ENCODE measurements around the gene ITGA5. TPM values are rescaled to one million over a fixed set of nuclear protein-coding genes. Genes with fewer than 3 reads are reported as not detected.
A peak's percentile ranks its signal among the peaks of the same experiment; 100 is the strongest.

The ITGA5 gene
- total RNA-seq, 1 donor from 2014 or later, result 32.2 TPM

DNA sequence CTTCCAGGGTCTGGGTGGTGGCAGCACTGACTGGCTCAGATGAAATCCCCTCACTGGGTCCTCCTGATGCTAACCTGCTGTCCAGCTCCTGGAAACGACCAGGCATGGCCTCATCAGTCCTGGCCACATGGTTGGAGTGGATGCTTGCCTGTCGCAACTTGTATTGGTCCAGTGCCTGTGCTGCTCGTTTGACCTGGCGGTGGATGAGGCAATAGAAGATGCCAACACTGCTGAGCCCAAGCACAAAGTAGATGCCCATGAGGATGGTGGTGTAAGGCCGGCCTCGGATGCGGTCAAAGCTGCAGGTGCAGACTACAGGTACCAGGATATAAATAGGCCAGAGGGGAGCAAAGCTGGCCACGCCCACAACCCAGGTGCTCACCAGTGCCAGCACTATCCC is 56.0 kb downstream of the ITGA5 start:
- TF ChIP-seq, protein P1, sequence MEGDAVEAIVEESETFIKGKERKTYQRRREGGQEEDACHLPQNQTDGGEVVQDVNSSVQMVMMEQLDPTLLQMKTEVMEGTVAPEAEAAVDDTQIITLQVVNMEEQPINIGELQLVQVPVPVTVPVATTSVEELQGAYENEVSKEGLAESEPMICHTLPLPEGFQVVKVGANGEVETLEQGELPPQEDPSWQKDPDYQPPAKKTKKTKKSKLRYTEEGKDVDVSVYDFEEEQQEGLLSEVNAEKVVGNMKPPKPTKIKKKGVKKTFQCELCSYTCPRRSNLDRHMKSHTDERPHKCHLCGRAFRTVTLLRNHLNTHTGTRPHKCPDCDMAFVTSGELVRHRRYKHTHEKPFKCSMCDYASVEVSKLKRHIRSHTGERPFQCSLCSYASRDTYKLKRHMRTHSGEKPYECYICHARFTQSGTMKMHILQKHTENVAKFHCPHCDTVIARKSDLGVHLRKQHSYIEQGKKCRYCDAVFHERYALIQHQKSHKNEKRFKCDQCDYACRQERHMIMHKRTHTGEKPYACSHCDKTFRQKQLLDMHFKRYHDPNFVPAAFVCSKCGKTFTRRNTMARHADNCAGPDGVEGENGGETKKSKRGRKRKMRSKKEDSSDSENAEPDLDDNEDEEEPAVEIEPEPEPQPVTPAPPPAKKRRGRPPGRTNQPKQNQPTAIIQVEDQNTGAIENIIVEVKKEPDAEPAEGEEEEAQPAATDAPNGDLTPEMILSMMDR (IDR thresholded peaks at IDR 0.05; ENCODE audit: unreplicated experiment), result no peak
- Mint-ChIP-seq H3K9me3 (ENCODE audit: low read depth) (no peaks in the 10 kb centered on the region), H3K27me3 (peaks cover 33% of the 10 kb centered on the region), H3K36me3 (ENCODE audit: insufficient read depth) (no peaks in the 10 kb centered on the region), H3K4me3 (ENCODE audit: low read depth) (no peak overlapping the region), H3K4me1 (ENCODE audit: low read depth) (peaks cover 6% of the 10 kb centered on the region), H3K27ac (no peak overlapping the region)
- no peak for DNase-seq (ENCODE audit: low spot score, unreplicated experiment)

DNA sequence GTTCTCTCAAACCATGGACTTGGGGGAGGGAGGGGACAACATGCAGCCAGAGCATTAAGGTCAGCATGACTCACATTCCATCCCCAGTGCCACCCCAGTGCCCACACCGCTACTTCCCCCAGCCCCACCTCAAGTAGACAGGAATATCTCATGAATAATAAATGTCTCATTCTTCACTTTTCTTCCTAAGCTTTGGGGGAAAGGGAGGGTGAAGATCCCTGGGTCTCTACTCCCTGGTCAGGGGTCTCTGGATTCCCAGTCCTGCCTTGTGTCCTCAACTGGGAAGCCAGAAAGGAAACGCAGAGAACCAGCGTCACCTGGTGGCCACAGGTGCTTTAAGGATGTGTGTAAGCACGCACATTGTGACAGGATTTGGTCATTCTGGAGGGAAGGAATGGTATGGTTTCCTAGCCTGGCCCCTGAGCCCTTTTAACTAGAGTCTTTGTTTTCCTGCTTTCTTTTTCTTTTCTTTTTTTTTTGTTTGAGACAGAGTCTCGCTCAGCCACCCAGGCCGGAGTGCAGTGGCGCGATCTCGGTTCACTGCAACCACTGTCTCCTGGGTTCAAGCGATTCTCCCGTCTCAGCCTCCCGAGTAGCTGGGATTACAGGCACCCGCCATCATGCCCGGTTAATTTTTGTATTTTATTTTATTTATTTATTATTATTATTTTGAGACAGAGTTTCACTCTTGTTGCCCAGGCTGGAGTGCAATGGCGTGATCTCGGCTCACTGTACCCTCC is 58.2 kb downstream of the ITGA5 start:
- TF ChIP-seq, protein P1 (IDR thresholded peaks at IDR 0.05; ENCODE audit: unreplicated experiment), result peak; percentile 94
- Mint-ChIP-seq H3K27ac (peak overlapping the region; percentile 88), H3K27me3 (peaks cover 20% of the 10 kb centered on the region), H3K4me3 (ENCODE audit: low read depth) (no peak overlapping the region), H3K36me3 (ENCODE audit: insufficient read depth) (no peaks in the 10 kb centered on the region), H3K9me3 (ENCODE audit: low read depth) (no peaks in the 10 kb centered on the region), H3K4me1 (ENCODE audit: low read depth) (peaks cover 15% of the 10 kb centered on the region)
- DNase-seq (ENCODE audit: low spot score, unreplicated experiment), result peak; percentile 79

DNA sequence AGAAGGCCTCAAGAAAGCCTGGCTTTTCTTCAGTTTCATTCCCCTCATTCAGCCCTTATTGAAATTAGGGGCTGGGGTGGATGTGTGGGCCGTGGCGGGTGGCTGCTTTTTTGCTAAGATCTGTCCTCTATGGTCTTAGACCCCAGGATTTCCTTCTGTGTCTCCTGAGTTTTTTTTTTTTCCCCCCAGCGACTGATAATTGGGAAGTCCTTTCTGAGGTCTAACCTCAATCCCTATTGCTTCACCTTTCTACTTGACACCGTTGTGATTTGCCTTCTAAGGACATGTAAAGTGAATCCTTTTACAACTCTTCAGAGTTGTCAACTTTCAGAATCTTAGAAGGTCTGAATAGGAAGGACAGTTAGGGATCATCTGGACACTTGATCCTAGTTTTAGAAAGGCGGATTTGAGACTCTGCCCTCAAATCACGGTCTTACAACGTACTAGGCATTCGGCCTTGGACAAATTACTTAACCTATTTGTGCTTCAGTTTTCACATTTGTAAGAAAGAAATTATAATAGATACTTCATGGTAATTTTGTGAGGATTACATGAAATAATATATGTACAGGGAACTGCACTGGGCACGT is 59.2 kb downstream of the ITGA5 start:
- no peak for DNase-seq (ENCODE audit: low spot score, unreplicated experiment)
- no peaks in the 10 kb centered on the region for H3K36me3 Mint-ChIP-seq (ENCODE audit: insufficient read depth)
- H3K4me1 Mint-ChIP-seq (ENCODE audit: low read depth), result peaks cover 24% of the 10 kb centered on the region
- H3K4me3 Mint-ChIP-seq (ENCODE audit: low read depth), result no peak overlapping the region
- H3K9me3 Mint-ChIP-seq (ENCODE audit: low read depth), result no peaks in the 10 kb centered on the region
- peak overlapping the region; percentile 88 for H3K27ac Mint-ChIP-seq
- peaks cover 19% of the 10 kb centered on the region for H3K27me3 Mint-ChIP-seq
- TF ChIP-seq, protein P1 (IDR thresholded peaks at IDR 0.05; ENCODE audit: unreplicated experiment), result no peak

DNA sequence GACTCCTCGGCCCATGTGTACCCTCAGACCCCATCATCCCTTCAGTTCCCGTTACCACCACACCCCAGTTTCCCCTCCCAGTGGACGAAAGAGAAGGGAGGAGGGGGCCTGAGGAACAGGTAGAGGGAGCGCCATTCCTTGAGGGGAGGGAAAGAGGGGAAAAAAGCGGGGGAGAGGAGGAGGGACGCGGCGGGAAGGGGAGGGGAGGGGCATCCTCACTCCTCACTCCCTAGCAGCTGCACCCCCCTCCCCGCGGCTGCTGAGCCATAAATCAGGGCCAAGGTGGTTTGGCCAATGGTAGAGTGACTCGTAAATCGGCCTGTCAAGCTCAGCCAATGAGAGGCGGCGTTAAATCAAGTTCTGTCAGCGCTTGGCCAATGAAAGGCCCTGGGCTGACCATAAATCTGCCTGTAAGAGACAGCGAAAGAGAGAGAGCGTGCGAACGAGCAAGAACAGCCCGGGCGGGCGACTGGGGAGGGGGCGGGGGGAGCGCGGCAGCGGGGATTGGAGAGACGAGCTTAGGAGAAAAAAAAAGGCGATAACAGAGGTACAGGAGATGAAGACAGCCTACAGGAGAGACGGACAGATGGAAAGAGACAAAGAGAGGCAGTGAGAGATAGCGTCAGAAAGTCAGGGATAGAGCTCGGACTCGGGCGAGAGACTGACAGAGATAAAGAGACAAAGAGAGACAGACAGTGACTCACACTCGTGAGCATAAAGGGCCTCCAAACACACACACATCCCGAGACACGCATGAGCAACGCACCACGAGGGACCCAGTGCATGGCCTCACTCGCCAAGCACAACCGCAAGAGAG is 59.9 kb downstream of the ITGA5 start:
- Mint-ChIP-seq H3K9me3 (ENCODE audit: low read depth) (no peaks in the 10 kb centered on the region), H3K4me1 (ENCODE audit: low read depth) (peaks cover 27% of the 10 kb centered on the region), H3K4me3 (ENCODE audit: low read depth) (no peak overlapping the region), H3K27ac (no peak overlapping the region), H3K27me3 (peaks cover 12% of the 10 kb centered on the region), H3K36me3 (ENCODE audit: insufficient read depth) (no peaks in the 10 kb centered on the region)
- peak; percentile 87 for DNase-seq (ENCODE audit: low spot score, unreplicated experiment)
- TF ChIP-seq, protein P1 (IDR thresholded peaks at IDR 0.05; ENCODE audit: unreplicated experiment), result no peak

DNA sequence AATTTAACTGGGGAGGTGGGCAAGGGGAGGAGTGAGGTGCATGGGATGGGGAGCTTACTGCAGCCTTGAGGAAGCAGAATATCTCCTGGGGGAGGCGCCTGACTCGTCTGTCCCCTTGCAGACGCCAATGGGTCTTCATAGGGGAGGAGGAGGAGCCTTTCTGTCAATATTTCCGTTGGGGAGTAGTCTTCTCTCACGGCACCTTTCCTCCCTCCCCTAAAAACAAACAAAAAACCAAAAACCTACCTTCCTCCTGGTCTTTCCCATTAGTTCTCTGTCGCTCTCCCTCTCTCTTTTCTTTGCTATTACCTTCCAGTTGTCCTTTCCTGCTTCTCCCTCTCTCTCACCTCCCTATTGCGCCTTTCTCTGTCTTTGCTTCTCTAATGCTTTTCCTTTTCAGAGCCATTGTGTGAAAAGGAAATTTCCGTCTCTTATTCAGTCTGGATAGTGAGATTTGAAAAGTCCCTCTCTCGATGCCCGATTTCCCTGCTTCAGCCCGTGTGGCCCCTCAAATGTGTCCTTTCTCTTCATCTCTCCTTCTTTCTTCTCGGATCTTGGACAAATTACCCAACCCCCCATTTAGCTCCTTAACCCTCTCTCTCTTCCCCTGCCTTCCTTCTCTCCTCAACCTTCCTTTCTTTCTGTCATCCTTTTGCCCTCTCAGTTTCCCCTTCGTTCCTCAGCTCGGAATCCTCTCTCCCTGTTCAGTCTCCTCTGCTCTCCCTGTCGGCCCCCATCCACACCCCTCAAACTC is 60.7 kb downstream of the ITGA5 start:
- DNase-seq (ENCODE audit: low spot score, unreplicated experiment), result no peak
- Mint-ChIP-seq H3K27ac (no peak overlapping the region), H3K4me1 (ENCODE audit: low read depth) (peaks cover 33% of the 10 kb centered on the region), H3K27me3 (peaks cover 5% of the 10 kb centered on the region), H3K9me3 (ENCODE audit: low read depth) (no peaks in the 10 kb centered on the region), H3K4me3 (ENCODE audit: low read depth) (no peak overlapping the region), H3K36me3 (ENCODE audit: insufficient read depth) (no peaks in the 10 kb centered on the region)
- TF ChIP-seq, protein P1 (IDR thresholded peaks at IDR 0.05; ENCODE audit: unreplicated experiment), result no peak

Measured in progenitor cell of endocrine pancreas (in vitro differentiated cells).